Gastroesophageal sphincter (tissue), 4 donors: Measurements from ENCODE around the gene JAKMIP2. TPM values are rescaled to one million over a fixed set of nuclear protein-coding genes. Genes with fewer than 3 reads are reported as not detected.

Experiments used
- ATAC-seq: fragments of 150-250 bp; one replicate; pipeline ENCODE4 v1.9.1; 2016; ENCODE audit warnings: mild to moderate bottlenecking, moderate library complexity
- H3K27ac ChIP-seq, 4 donors: fragments of 200-600 bp; sonication (generic) in 3 of 4; 1 replicate in 3 of 4; 2 replicates in 1 of 4; pipeline ENCODE4 v1.5.1; 2016 to 2019
- H3K27me3 ChIP-seq: fragments of 200-600 bp; sonication (generic); one replicate; pipeline ENCODE4 v1.5.1; 2019
- H3K36me3 ChIP-seq, 2 donors: fragments of 200-600 bp; sonication (generic); one replicate each; pipeline ENCODE4 v1.5.1; 2019; ENCODE audit warnings: control low read depth in 1 of 2
- H3K4me1 ChIP-seq, 3 donors: fragments of 200-600 bp; sonication (generic); 1 replicate in 2 of 3; 2 replicates in 1 of 3; pipeline ENCODE4 v1.5.1; 2016 to 2019; ENCODE audit warnings: control low read depth in 2 of 3
- H3K4me3 ChIP-seq, 2 donors: fragments of 200-600 bp; sonication (generic); one replicate each; pipeline ENCODE4 v1.5.1; 2019; ENCODE audit warnings: mild to moderate bottlenecking in 1 of 2, moderate library complexity in 1 of 2
- H3K9me3 ChIP-seq, 3 donors: fragments of 200-600 bp; sonication (generic); one replicate each; pipeline ENCODE4 v1.5.1; 2017 to 2019; ENCODE audit warnings: control low read depth in 2 of 3
- CTCF ChIP-seq, 4 experiments: fragments of 200-600 bp in 2 of 4; fragments of 450-650 bp in 2 of 4; sonication (generic) in 1 of 4; IDR thresholded peaks; one replicate each; pipeline ENCODE4 v1.5.1; 2017 to 2019; ENCODE audit warnings: antibody characterized with exemption in 4 of 4, mild to moderate bottlenecking in 2 of 4, moderate library complexity in 2 of 4
- EP300 ChIP-seq: sonication (generic); formaldehyde crosslinking; IDR thresholded peaks from one replicate; pipeline ENCODE4 v1.6.1; 2017; ENCODE audit warnings: antibody characterized with exemption, mild to moderate bottlenecking
- POLR2A ChIP-seq, 2 donors: fragments of 450-650 bp; IDR thresholded peaks; one replicate each; pipeline ENCODE4 v1.6.1; 2017; ENCODE audit warnings: antibody characterized with exemption in 2 of 2, mild to moderate bottlenecking in 2 of 2, moderate library complexity in 1 of 2
- POLR2AphosphoS5 ChIP-seq: sonication (generic); formaldehyde crosslinking; IDR thresholded peaks from one replicate; pipeline ENCODE4 v1.6.1; 2017; ENCODE audit warnings: antibody characterized with exemption
- WGBS, 2 donors: methylation state at CpG; one replicate each; pipeline ENCODE4 v1.1.5; 2018; ENCODE audit warnings: low coverage in 1 of 2; 5-methylcytosine and 5-hydroxymethylcytosine counted together
- total RNA-seq, 4 donors: library from RNA; depleted of rRNA; stranded (reverse); fragments of >200 nt; gene quantifications; one replicate each; pipeline ENCODE4 v1.1.0, GENCODE V29; 2016

JAKMIP2 gene
- total RNA-seq, 4 donors from 2014 or later = 0.62 to 2.3 (median 0.79) TPM

GRCh38 chr5:147670815-147671214 is 111.7 kb downstream of the JAKMIP2 start:
- WGBS, 2 donors = 60 to 88% methylated on average over 1 of the region's 1 CpG
- no peak for ATAC-seq

DNA sequence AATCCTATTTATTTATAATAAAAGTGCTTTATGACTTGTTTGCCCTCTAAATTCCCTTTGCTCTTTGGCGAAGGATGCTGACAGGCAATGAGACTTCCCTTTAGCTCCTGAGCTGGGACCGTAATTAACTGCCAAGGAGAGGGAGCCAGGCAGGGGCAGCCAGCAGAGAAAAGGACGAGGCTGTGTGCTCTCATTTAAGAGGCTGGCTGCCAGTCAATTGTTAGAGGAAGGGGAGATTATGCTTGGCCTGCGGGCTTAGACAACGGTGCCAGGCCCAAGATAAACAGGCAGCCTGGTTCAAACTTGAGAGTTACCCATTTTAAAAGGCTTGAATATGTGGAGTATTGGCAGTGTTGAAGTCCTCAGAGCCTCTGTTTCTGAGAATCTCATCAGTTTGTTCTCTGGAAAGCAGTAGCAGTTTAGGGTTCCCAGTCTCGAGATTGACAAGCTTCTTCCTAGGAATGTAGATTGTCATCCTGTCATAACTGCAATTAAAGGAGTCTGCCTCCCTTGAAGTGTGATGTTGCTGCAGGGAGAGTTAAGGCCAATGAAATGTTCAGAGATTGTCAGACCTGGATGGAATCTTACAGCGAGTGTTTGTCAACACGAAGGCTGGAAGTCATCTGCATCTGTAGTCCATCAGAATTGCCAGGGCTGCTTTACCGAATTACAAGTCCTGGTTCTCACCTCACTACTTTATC is 113.2 kb downstream of the JAKMIP2 start:
- no peaks in the 10 kb centered on the region for H3K36me3 ChIP-seq
- TF ChIP-seq EP300 (no peak), POLR2AphosphoS5 (no peak), CTCF (IDR thresholded peaks at IDR 0.05) (no peak)
- no peaks in the 10 kb centered on the region for H3K27me3 ChIP-seq
- H3K9me3 ChIP-seq = no peaks in the 10 kb centered on the region
- 45 to 59% methylated on average over 6 to 7 of the region's 9 CpGs for WGBS, 2 donors
- no peak overlapping the region for H3K27ac ChIP-seq
- H3K4me1 ChIP-seq = no peaks in the 10 kb centered on the region
- H3K4me3 ChIP-seq = no peak overlapping the region
- ATAC-seq = no peak

More at GRCh38 chr5:147670815-147671214, 111.7 kb downstream of the JAKMIP2 start:
- no peaks in the 10 kb centered on the region for H3K4me1 ChIP-seq
- no peaks in the 10 kb centered on the region for H3K36me3 ChIP-seq
- H3K27me3 ChIP-seq = no peaks in the 10 kb centered on the region
- H3K4me3 ChIP-seq = no peak overlapping the region
- no peaks in the 10 kb centered on the region for H3K9me3 ChIP-seq
- TF ChIP-seq EP300 (no peak), CTCF (IDR thresholded peaks at IDR 0.05) (no peak), POLR2AphosphoS5 (no peak), POLR2A (IDR thresholded peaks at IDR 0.05) (no peak)
- no peak overlapping the region for H3K27ac ChIP-seq

DNA sequence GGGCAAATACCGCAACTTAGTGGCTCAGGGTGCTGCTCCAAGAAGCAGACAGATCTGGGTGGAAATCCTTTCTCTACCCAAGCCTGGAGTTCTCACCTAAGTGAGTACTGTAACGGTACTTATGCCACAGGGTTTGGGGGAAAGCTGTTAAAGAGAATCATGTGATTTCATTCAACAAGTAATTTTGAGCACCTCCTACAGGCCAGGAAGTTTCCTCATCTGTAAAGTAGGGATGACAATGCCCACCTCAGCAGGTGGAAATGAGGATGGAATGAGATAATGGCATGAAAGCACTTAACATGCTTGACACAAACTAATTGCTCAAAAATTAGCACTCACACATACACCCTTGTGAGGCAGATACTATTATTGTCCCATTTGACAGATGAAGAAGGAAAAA is 114.1 kb downstream of the JAKMIP2 start:
- no peaks in the 10 kb centered on the region for H3K36me3 ChIP-seq
- H3K27me3 ChIP-seq = no peaks in the 10 kb centered on the region
- H3K4me3 ChIP-seq = no peak overlapping the region
- no peak for TF ChIP-seq POLR2AphosphoS5
- no peak for TF ChIP-seq EP300
- no peak for TF ChIP-seq POLR2A (IDR thresholded peaks at IDR 0.05)
- no peak for TF ChIP-seq CTCF (IDR thresholded peaks at IDR 0.05)
- no peaks in the 10 kb centered on the region for H3K4me1 ChIP-seq
- WGBS, 2 donors = 87% methylated on average over 2 of the region's 2 CpGs; no CpG with 5 or more reads in 1 of the 2 donors
- no peak for ATAC-seq
- no peaks in the 10 kb centered on the region for H3K9me3 ChIP-seq
- no peak overlapping the region for H3K27ac ChIP-seq

DNA sequence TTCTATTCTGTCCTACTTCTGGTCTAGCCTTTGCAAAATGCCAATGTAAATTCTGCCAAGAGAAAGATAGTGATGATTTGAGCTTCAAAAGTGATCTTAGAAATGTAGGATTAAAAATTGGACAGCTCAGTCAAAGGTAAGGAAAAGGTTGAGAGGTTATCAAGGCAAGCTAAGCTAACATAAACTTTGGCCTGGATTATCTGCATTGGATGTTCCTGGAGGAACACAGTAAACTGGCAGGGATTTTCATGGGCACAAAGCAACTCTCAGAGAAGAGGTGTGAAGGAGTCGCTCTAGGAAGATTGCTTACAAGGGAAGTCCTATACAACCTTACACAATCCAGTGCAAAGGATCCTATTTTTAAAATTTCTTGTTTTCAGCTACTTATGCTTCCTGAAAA is 115.2 kb downstream of the JAKMIP2 start:
- no peak for ATAC-seq
- H3K4me3 ChIP-seq = no peak overlapping the region
- no peak for TF ChIP-seq POLR2AphosphoS5
- no peak for TF ChIP-seq EP300
- TF ChIP-seq POLR2A (IDR thresholded peaks at IDR 0.05) = no peak
- no peak for TF ChIP-seq CTCF (IDR thresholded peaks at IDR 0.05)
- no peaks in the 10 kb centered on the region for H3K36me3 ChIP-seq
- no peaks in the 10 kb centered on the region for H3K27me3 ChIP-seq
- WGBS, 2 donors = 89 to 91% methylated on average over 1 of the region's 1 CpG
- H3K4me1 ChIP-seq = no peaks in the 10 kb centered on the region
- no peak overlapping the region for H3K27ac ChIP-seq
- no peaks in the 10 kb centered on the region for H3K9me3 ChIP-seq

DNA sequence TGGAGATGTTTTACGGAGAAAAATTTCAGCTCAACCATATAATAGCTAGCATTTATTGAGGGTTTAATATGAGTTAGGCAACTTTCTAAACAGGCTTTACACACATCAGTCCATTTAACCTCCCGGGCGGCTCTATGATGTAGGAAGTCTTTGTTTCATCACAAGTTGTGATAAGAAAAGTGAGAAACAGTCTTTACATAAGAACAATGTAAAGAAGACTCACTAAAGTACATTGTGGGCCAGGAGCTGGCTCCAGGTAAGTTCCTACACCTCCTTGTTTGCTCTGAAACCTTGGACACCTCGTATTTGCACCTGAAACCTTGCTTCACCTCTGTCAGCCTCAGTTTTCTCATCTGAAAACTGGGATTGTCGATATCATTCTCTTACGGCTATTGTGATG is 116.1 kb downstream of the JAKMIP2 start:
- Histone ChIP-seq H3K4me3 (no peak overlapping the region), H3K27ac (no peak overlapping the region), H3K4me1 (no peaks in the 10 kb centered on the region), H3K36me3 (no peaks in the 10 kb centered on the region), H3K27me3 (no peaks in the 10 kb centered on the region), H3K9me3 (no peaks in the 10 kb centered on the region)
- 85 to 91% methylated on average over 6 of the region's 6 CpGs for WGBS, 2 donors
- no peak for TF ChIP-seq POLR2A (IDR thresholded peaks at IDR 0.05)
- TF ChIP-seq CTCF (IDR thresholded peaks at IDR 0.05) = no peak
- TF ChIP-seq POLR2AphosphoS5 = no peak
- ATAC-seq = no peak
